Kidney glomerular epithelial cell (primary cell): ENCODE measurements around the gene GNAZ.
"Not testable (repeated sequence)": the region's sequence is repeated elsewhere in the genome, so short reads cannot be mapped to it uniquely, and the experiment has no call there.

Experiments
- DNase-seq: peaks from one replicate; lab custom pipeline; 2025; lab: John Stamatoyannopoulos, UW

Gene GNAZ

GRCh38 chr22:23044570-23044969 is 25.7 kb upstream of the GNAZ start:
- no peak for DNase-seq

DNA sequence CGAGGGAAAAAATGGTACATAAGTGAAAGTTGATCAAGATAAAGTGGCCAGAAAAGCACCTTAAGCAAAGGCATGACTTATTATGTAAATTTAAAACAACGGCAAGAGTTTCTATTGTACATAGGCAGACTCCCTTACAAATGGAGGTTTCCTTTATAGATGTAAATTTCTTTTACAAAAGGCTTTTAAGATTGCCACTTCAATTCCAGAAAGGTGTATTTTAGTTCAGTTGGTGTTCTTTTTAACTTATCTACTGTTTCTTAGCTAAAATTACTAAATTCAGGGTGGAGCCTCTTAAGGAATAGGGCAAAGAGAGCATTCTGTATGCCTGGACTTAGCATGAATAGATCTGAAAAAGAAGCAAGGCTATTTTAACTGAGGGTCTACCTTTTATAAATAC is 24.9 kb upstream of the GNAZ start:
- no peak for DNase-seq

DNA sequence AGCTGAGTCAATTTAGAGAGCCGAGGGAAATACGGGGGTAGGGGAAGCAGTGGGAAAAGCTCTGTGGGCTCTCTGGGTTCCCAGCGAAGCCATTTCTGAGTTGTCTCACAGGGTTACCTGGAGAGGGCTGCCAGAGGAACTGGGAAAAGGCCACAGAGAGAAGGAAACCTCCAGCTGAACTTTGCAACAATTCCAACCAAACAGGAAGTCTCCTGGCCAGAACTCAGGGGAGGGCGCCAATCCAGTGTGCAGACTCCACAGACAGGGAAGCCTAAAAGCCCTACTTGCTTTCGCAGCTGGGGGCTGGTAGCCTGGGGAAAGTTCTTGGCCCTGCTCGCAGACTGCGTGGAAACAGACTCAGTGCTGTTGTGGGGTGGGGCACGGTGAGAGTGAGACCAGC is 23.1 kb upstream of the GNAZ start:
- DNase-seq = no peak

GRCh38 chr22:23047742-23048141 is 22.6 kb upstream of the GNAZ start:
- no peak for DNase-seq

DNA sequence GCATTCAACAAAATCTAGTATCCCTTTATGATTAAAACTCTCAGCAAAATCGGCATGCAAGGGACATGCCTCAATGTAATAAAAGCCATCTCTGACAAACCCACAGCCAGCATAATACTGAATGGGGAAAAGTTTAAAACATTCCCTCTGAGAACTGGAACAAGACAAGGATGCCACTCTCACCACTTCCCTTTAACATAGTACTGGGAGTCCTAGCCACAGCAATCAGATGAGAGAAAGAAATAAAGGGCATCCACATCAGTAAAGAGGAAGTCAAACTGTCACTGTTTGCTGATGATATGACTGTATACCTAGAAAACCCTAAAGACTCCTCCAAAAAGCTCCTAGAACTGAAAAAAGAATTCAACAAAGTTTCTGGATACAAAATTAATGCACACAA is 19.8 kb upstream of the GNAZ start:
- DNase-seq = not testable (repeated sequence)

DNA sequence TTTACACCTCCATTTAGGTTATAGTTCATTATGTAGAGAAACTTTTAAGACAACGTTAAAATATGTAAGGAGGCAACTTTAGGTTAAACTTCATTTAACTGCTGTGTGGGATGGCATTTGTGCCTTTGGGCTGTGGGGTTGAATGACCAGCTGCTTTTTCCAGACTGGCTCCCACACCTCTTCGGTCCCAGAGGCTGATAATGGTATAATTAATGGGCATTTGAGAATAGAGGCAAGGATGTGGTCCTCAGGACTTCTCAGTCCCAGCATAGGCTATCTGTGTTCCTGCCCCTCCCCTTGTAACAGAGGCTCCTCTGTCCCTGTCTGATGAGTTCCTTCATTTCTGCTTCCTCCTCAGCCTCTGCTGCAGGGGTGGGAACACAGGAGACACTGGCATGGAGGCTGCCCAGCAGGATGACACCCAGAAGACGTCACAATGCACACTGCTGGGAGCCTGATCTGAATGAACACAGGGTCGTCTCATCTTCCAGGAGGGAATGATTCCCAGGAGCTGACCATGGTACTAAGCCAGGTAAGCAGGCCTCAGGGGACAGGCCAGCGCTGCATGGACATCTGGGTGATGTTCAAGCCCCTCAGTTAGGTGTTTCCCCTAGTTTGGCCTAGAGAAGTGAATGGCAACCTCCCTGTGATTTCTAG is 17.1 kb upstream of the GNAZ start:
- DNase-seq = no peak

DNA sequence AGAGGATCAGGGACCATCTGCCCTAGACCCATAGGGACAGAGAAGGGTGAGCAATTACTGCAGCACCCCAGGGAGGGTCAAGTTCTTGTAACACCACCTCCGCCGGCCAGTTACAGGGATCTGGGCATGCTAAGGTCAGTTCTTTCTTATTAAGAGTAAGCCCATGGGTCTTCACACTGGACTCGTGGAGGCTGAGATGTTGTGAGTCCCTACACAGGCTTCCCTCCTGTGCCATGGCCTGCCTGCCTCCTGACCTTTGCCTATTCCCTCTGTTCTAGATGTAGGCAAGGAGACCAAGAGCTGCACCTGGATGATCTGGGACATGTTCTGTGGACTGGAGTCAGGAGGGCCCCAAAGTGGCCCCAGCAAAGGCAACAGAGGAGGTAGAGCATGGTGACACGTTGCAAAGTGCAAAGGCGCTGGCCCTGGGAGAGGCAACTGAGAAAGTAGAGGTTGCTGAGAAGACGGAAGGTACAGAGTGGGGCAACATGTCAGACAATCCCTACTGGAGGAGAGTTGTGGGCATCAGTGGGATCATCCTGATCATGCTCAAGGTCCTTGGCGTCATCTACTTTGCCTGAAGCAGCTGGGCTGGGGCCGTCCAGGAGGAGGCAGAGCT is 16.3 kb upstream of the GNAZ start:
- no peak for DNase-seq

DNA sequence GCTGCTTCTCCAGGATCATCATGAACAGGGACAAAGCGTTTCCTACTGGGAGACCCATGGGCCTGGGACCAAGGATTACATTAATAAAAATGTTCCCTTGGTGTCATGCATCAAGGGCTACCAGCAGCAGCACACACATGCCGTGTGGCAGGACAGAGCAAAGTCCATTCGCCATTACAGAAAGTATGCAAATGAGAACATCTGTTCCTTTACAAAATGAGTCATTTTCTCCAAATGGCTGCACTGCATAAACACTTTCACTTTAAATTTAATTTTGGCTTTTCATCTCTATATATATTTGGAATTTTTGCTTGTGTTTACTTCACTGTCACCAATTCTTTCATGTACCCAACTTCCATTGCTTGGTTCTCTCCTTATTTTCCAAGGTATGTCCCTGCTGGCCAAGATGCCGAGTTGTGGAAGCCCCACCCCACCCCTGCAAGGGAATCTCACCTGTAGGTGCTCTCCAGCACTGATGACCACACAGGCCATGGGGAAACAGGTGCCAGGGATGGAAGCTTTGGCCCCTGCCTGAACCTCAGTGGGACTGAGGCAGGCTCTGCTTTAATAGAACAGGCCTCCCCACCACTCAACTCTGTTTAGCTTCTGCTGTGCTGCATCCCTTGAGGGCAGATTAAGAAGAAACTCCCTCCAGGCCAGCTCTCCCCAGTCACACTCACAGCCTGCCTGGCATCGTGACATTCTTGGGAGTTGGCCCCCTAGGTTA is 15.6 kb upstream of the GNAZ start:
- no peak for DNase-seq

GRCh38 chr22:23055449-23056179 is 14.7 kb upstream of the GNAZ start:
- DNase-seq = no peak

GRCh38 chr22:23057331-23057730 is 13.0 kb upstream of the GNAZ start:
- no peak for DNase-seq

GRCh38 chr22:23058063-23058462 is 12.3 kb upstream of the GNAZ start:
- DNase-seq = no peak

DNA sequence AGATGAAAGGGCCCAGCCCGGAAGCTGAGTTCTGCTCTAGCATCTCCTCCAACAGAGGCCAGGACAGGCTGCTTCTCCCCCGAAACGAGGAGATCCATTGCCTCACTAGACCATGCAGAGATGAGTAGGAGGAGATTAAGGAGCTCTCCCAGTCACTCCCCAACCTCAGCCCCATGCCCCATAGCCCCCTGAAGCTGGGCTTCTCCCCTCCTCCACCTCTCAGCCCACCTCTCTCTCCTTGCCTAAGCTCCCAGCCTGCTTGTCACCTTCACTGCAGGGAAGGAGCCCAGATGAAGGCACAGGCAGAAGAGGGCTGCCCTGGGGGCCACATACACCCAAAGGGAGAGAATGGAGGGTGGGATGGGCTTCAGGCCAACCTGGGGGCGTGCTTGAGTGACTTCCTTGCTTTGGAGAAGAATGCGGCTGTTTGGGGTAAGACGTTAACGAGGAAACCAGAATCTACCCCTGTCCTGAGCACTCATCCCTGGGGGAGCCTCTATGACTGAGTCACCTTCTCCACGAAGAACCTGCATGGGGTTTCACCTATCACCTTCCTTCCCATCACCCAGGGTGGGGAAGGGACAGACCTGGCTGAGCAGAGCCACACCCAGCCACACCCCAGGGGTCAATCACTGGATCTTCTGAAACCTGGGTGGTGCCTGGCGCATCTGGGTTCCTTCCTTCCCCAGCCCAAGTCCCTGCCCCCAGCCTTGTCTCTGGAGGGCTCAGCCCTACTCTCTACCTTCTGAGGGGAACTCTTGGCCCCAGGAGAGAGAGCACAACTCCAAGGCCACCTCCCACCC is 11.6 kb upstream of the GNAZ start:
- no peak for DNase-seq

DNA sequence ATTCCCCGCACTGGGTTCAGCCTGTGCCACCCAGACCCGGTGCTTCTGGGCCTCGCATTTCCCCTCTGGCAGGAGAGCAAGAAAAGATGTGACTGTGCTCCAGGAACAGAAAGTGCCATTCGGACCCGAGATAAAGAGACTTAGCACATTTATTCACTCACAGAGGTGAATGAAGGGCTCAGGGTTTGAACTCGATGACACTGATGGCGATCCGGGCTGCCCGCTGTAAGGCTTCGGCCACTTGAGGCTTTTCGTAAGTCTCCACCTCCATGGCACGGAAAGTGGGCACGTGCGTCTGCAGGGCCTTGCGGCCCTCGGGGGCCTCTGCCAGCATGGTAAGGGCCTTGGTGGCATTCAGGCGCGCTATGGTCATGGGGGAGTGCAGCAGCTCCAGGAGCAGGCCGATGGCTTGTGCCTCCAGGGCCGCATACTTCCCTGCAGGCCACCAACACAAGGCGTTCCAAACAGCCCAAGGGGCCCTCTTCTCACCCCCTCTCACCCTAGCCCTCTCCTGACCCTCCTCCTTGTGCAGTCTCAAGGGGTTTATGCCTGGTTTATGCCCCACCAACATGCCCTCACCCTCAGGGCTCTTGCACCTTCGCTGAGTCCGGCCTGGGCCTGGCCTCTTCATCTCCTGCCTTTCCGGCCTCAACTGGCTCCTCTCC is 10.9 kb upstream of the GNAZ start:
- DNase-seq = no peak

- DNase-seq = no peak
These were observed 9.5 kb upstream of the GNAZ start for GRCh38 chr22:23060612-23061400.

DNA sequence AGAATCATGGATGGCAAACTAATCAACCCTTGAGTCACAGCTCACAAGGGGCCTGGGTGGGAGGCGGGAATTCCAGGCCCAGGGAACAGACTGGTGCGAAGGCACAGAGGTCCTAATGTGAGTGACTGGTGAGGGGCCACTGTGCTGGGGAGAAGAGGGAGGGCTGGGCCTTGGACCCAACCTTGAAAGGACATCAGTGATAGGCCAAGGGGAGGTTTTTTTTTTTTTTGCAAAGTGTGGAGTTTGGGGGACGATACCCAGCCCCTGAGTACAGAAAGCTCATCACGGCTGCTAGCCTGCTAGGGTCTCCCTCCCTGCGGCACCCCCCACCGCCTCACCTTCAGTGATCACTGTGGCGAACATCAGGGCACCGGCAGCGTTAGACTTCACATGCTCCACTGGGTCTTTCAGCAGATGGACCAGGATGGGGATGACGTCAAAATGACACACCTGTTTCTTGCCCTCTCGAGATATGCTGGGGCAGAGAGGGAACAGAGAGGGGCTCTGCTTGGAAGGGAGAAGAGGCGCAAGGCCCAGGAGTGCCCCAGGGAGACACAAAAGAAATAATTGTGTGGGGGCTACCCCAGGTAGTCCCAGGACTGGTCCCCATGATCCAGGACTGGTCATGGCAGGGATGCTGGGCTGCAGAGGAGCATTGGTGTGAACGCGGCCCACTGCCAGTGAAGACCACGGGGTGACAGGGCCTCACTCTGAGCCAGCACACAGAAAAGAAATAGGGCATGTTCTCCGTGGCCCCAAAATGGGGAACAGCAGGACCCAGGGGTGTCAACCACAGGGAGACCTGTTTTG is 8.6 kb upstream of the GNAZ start:
- DNase-seq = no peak

DNA sequence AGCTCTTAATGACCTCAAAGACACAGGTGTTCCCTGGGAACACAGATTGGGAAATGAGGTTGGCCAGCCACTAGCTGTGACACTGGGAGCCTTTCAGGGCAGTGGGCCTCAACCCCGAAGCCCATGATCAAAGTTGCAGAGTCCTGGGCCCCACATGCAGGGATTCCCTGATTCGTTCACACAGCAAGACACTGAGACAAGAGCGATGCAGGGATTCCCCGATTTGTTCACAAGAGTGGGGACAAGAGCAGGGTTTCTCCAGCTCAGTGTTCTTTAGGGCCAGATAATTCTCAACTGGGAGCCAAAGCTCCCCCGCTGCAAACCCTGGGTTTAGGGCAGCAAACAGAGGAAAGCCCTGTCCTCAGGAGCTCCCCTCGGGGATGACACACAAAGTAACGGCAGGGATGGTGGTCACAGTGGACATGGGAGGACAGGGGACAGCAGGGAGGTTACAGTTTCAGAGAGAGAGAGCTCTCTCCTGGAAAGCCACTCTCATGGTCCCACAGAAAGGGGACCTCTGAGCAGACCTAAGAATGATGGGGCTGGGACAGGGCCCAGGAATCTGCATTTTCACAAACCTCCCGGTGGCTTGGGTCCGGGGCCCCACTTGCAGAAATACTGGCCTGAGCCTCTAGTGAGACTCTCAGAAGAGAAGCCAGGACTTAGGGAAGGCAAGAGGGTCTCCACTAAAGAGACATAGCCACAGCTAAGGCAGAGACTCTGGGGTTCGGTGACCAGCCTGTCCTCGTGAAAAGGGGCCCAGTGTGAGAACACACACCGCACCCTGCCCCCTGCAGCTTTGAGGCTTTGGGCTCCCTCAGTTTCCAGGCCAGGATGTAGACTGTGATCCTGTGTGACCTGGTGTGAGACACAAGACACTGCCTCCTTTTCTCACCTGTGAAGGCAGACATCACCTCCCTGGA is 7.4 kb upstream of the GNAZ start:
- no peak for DNase-seq

DNA sequence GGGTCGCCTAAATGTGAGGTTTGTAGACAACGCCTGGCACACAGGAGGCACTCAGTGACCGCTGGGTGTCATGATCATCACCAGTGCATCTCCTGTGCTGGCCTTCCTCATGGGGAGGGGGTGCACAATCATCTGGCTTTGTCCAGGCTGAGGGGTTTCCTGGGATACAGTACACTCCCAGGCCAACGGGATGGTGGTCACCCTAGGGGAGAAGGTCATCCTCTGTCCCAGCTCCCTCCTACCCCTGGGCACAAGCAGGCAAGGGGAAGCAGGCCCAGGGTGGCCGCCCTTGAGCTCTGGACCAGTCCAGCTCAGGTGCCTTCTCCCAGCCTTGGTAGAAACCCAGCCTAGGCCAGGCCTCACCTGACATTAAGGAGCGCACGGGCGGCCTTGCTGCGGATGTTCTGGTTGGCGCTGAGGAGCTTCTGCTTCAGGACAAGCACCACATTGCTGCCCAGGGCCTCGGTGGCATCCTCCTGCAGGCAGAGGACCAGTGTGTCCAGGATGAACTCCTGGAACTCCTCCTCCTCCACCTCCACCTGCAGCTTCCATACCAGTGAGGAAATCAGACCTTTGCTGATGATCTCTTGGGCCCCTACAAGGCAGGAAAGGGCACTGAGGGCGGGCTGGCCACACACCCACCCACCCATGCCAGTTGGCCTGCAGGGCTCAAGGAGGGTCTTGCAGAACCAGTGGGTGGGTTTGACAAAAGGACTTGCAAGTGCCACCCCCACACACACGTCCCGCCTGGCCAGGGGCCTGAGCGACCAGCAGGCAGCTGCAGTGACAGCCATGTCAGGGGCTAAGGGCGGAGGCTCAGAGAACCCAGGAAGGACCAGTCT is 6.6 kb upstream of the GNAZ start:
- DNase-seq = no peak
